NCI-H446 (cell line): ENCODE measurements around the gene BAD.
"Not testable (repeated sequence)": the region's sequence is repeated elsewhere in the genome, so short reads cannot be mapped to it uniquely, and the experiment has no call there.

Source experiments
- DNase-seq, 2 experiments: peaks; one replicate each; lab custom pipeline; 2025; lab: John Stamatoyannopoulos, UW

Gene BAD

GRCh38 chr11:64284048-64284961, at the start of gene BAD:
Gene BAD (minus strand): TSS chr11:64284665. CDS start chr11:64284368, 297 bp downstream.
- peak; percentile 89 to 97 for DNase-seq

DNA sequence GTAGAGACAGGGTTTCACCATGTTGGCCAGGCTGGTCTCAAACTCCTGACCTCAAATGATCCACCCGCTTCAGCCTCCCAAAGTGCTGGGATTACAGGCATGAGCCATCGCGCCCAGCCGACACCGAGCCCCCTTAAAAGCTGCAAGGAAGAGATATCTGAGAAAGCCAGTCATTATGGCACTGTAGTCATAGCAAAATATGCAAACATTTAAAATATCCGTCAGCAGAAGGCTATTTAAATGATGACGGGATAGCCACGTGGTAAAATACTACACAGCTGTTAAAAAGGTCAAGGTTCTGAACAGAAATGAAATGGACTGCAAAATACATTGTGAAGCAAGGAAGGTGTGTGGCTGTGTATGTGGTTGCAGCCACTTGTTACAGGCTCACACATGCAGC, 49.1 kb upstream of the BAD start:
- no peak for DNase-seq

GRCh38 chr11:64331569-64332371, 47.3 kb upstream of the BAD start:
- DNase-seq = peak; percentile 47 to 73

GRCh38 chr11:64330888-64331287, 46.4 kb upstream of the BAD start:
- DNase-seq = no peak

DNA sequence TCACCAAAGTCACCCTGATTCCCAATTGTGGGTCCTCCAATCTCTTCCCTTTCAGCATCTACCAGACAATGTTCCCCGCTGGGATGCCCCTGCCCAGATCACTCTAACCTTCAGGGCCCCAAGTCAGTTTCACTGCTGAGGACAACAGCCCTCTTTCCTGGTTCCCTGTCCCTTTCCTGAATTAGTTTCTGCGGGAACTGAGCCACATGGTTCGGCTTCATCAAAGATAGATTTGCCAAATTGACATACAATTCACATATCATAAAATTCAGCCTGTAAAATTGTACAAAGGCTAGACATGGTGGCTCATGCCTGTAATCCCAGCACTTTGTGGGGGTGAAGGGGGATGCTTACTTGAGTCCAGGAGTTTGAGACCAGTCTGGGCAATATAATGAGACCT, 43.5 kb upstream of the BAD start:
- DNase-seq = no peak

DNA sequence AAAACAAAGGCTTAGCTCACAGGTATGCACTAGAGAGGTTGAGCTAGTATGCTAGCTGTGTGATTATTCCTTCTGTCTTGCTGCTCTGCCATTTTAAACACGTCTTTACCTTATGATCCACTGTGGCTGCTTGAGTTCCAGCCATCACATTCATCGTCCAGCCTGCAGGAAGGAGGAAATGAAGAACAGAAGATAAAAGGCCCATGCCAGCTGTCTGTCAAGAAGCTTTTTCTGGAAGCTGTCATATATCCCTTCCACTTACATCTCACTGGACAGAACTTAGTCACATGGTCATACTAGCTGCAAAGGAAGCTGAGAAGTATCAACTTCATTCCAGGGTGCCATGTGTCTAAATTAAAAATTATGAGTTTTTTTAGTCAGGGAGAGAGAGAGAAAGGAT, 42.9 kb upstream of the BAD start:
- no peak for DNase-seq

DNA sequence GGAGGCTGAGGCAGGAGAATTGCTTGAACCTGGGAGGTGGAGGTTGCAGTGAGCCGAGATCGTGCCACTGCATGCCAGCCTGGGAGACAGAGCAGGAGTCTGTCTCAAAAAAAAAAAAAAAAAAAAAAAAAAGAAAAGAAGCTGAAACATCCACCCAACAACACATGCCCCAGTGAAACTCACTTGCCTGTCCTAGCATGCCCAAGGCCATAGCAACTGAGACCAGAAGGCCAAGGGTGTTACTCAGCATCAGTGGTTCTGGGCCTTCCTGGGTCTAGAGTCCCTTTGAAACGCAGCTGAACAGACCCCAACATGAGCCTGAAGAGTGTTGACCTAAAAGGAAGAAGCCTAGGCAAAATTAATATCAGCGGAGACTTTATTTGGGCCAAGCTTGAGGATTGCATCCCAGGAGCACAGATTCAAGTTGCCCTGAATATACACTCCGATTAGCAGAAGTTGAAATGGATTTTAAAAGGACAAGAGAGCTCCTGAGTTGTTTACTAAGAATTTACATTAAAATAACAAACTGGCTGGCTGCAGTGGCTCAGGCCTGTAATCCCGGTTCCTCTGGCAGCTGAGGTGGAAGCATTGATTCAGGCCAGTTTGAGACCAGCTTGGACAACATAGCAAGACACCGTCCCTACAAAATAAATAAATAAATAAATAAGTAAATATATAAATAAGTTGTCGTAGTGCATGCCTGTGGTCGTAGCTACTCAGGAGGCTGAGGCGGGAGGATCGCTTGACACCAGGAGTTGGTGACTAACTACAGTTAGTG, 40.4 kb upstream of the BAD start:
- DNase-seq = no peak

GRCh38 chr11:64323984-64324383, 39.5 kb upstream of the BAD start:
- DNase-seq = not testable (repeated sequence)

DNA sequence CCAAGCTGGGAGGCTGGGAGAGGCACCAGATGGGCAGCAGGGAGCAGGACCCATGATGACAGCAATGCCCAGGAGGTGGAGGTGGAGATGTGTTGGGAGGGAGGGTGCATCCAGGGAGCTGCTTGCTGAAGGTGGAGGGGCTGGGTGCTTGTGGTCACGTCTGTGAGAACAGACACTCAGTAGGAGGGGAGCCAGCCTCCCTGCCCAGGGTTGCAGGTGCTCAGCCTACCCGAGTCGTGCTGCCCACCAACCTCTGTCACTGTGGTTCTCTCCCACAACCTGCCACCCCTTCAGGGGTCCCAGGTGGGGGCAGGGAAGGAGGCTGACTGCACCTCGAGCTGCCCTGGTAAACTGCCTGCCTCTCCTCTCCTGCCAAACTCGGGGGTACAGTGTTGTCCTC, 38.9 kb upstream of the BAD start:
- DNase-seq = no peak

- no peak for DNase-seq
These were observed 38.4 kb upstream of the BAD start for GRCh38 chr11:64322925-64323260.

DNA sequence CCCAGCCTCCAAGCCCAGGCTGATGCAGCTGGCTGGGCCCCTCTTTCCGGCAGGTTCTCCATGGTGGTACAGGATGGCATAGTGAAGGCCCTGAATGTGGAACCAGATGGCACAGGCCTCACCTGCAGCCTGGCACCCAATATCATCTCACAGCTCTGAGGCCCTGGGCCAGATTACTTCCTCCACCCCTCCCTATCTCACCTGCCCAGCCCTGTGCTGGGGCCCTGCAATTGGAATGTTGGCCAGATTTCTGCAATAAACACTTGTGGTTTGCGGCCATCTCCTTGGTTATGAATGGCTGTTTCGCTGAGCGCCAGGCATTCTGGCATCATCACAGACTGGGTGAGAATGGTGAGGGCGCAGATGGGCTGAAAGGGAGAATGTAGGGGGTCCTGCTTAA, 37.1 kb upstream of the BAD start:
- no peak for DNase-seq

- no peak for DNase-seq
These were observed 36.6 kb upstream of the BAD start for GRCh38 chr11:64321026-64321425.

- no peak for DNase-seq
These were observed 36.1 kb upstream of the BAD start for GRCh38 chr11:64320556-64320955.

- DNase-seq = no peak
These were observed 34.6 kb upstream of the BAD start for GRCh38 chr11:64318766-64319761.

DNA sequence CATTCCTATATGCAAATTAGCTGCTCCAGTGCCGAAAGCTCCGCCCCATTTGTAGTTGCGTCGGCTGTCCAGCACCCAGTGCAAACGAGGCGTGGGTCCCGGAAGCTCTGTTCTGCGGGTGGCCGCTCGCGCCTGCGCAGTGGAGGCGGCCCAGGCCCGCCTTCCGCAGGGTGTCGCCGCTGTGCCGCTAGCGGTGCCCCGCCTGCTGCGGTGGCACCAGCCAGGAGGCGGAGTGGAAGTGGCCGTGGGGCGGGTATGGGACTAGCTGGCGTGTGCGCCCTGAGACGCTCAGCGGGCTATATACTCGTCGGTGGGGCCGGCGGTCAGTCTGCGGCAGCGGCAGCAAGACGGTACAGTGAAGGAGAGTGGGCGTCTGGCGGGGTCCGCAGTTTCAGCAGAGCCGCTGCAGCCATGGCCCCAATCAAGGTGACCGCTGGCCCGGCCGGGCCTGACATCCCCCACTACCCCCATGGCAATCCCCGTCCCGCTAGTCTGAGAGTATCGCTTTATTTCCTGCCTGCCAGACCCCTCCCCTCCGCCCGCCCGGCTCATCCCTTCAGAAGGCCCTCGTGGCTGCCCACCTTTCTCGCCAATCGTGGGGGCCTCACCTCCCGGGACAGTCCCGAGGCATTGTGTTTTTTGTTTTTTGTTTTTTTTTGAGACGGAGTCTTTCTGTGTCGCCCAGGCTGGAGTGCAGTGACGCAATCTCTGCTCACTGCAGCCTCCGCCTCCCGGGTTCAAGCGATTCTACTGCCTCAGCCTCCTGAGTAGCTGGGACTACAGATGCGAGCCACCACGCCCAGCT, 33.7 kb upstream of the BAD start, which contains the start of gene PRDX5:
PRDX5 (plus strand) TSS at position 161 of the 805 bp plus-strand sequence; CDS start at position 256, 95 bp downstream.
- DNase-seq = peak; percentile 92 to 98

- DNase-seq = peak; percentile 93 to 98
These were observed 33.0 kb upstream of the BAD start, which contains the start of gene TRMT112 for GRCh38 chr11:64317325-64317960. Gene TRMT112 (minus strand): TSS chr11:64317559. CDS start chr11:64317526, 33 bp downstream.

GRCh38 chr11:64316672-64317324, 32.3 kb upstream of the BAD start:
- peak in 1 of 2 experiments; percentile 62 for DNase-seq

DNA sequence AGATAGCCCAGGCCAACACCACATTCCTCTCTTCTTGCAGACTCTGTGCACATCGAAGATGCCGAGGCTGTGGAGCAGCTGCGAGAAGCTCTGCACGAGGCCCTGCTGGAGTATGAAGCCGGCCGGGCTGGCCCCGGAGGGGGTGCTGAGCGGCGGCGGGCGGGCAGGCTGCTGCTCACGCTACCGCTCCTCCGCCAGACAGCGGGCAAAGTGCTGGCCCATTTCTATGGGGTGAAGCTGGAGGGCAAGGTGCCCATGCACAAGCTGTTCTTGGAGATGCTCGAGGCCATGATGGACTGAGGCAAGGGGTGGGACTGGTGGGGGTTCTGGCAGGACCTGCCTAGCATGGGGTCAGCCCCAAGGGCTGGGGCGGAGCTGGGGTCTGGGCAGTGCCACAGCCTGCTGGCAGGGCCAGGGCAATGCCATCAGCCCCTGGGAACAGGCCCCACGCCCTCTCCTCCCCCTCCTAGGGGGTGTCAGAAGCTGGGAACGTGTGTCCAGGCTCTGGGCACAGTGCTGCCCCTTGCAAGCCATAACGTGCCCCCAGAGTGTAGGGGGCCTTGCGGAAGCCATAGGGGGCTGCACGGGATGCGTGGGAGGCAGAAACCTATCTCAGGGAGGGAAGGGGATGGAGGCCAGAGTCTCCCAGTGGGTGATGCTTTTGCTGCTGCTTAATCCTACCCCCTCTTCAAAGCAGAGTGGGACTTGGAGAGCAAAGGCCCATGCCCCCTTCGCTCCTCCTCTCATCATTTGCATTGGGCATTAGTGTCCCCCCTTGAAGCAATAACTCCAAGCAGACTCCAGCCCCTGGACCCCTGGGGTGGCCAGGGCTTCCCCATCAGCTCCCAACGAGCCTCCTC, 31.4 kb upstream of the BAD start:
- not testable (repeated sequence) for DNase-seq
